Nephron (organoid): ENCODE data around the gene POLD1.

Experiments used
- H3K27ac Mint-ChIP-seq, 3 experiments: 2 replicates each; pipeline ENCODE4 v1.8.0; 2020; ENCODE audit warnings: mixed read lengths in 3 of 3, mild to moderate bottlenecking in 2 of 3, moderate library complexity in 1 of 3
- H3K27me3 Mint-ChIP-seq: 2 replicates; pipeline ENCODE4 v1.8.0; 2021; ENCODE audit warnings: low read depth, mild to moderate bottlenecking, moderate library complexity, mixed read lengths
- H3K36me3 Mint-ChIP-seq: 2 replicates; pipeline ENCODE4 v1.8.0; 2020; ENCODE audit warnings: low read depth, mixed read lengths
- H3K4me1 Mint-ChIP-seq: 2 replicates; pipeline ENCODE4 v1.8.0; 2020; ENCODE audit warnings: mixed read lengths
- H3K4me3 Mint-ChIP-seq, 3 experiments: 2 replicates each; pipeline ENCODE4 v1.8.0; 2020; ENCODE audit warnings: mild to moderate bottlenecking in 3 of 3, mixed read lengths in 3 of 3, moderate library complexity in 2 of 3
- H3K9me3 Mint-ChIP-seq: 2 replicates; pipeline ENCODE4 v1.8.0; 2020; ENCODE audit warnings: mixed read lengths
- CTCF ChIP-seq, 3 experiments: fragments of 200-600 bp; sonication (generic); IDR thresholded peaks; one replicate each; pipeline ENCODE4 v1.5.0; 2021; ENCODE audit warnings: antibody characterized with exemption in 3 of 3; ENCODE audit not compliant: unreplicated experiment in 3 of 3

Gene POLD1

GRCh38 chr19:50377517-50377916, 6.6 kb upstream of the POLD1 start:
- TF ChIP-seq CTCF (IDR thresholded peaks at IDR 0.05; ENCODE audit: unreplicated experiment in 3 of 3), result no peak
- peaks cover 26% of the 10 kb centered on the region for H3K36me3 Mint-ChIP-seq
- peak overlapping the region in 2 of 3 experiments; percentile 69 to 97 for H3K27ac Mint-ChIP-seq
- peak overlapping the region; percentile 83 to 95 (median 95) for H3K4me3 Mint-ChIP-seq
- H3K27me3 Mint-ChIP-seq, result no peaks in the 10 kb centered on the region
- H3K9me3 Mint-ChIP-seq, result no peaks in the 10 kb centered on the region
- peaks cover 12% of the 10 kb centered on the region for H3K4me1 Mint-ChIP-seq

- Mint-ChIP-seq H3K4me1 (peaks cover 15% of the 10 kb centered on the region), H3K9me3 (no peaks in the 10 kb centered on the region), H3K27ac (peak overlapping the region in 2 of 3 experiments; percentile 20 to 69), H3K27me3 (no peaks in the 10 kb centered on the region), H3K4me3 (peak overlapping the region; percentile 83 to 95 (median 95)), H3K36me3 (peaks cover 26% of the 10 kb centered on the region)
- no peak for TF ChIP-seq CTCF (IDR thresholded peaks at IDR 0.05; ENCODE audit: unreplicated experiment in 3 of 3)
These were observed 5.8 kb upstream of the POLD1 start for GRCh38 chr19:50378169-50378862.

GRCh38 chr19:50378863-50379236, 5.3 kb upstream of the POLD1 start:
- Mint-ChIP-seq H3K27ac (peak overlapping the region in 2 of 3 experiments; percentile 13 to 35), H3K9me3 (no peaks in the 10 kb centered on the region), H3K27me3 (no peaks in the 10 kb centered on the region), H3K4me3 (peak overlapping the region; percentile 0 to 30 (median 21)), H3K36me3 (peaks cover 26% of the 10 kb centered on the region), H3K4me1 (peaks cover 20% of the 10 kb centered on the region)
- TF ChIP-seq CTCF (IDR thresholded peaks at IDR 0.05; ENCODE audit: unreplicated experiment in 3 of 3), result no peak

GRCh38 chr19:50379602-50380001, 4.5 kb upstream of the POLD1 start:
- Mint-ChIP-seq H3K4me3 (peak overlapping the region in 2 of 3 experiments; percentile 25 to 30), H3K9me3 (no peaks in the 10 kb centered on the region), H3K27ac (peak overlapping the region in 2 of 3 experiments; percentile 25 to 59), H3K4me1 (peaks cover 21% of the 10 kb centered on the region), H3K36me3 (peaks cover 26% of the 10 kb centered on the region), H3K27me3 (no peaks in the 10 kb centered on the region)
- TF ChIP-seq CTCF (IDR thresholded peaks at IDR 0.05; ENCODE audit: unreplicated experiment in 3 of 3), result no peak

GRCh38 chr19:50380137-50380536, 4.0 kb upstream of the POLD1 start:
- TF ChIP-seq CTCF (IDR thresholded peaks at IDR 0.05; ENCODE audit: unreplicated experiment in 3 of 3), result no peak
- peaks cover 27% of the 10 kb centered on the region for H3K4me1 Mint-ChIP-seq
- no peaks in the 10 kb centered on the region for H3K9me3 Mint-ChIP-seq
- no peaks in the 10 kb centered on the region for H3K27me3 Mint-ChIP-seq
- H3K36me3 Mint-ChIP-seq, result peaks cover 26% of the 10 kb centered on the region
- H3K27ac Mint-ChIP-seq, result peak overlapping the region in 2 of 3 experiments; percentile 25 to 59
- H3K4me3 Mint-ChIP-seq, result peak overlapping the region in 2 of 3 experiments; percentile 25 to 33

GRCh38 chr19:50380751-50381151, 3.4 kb upstream of the POLD1 start:
- peak overlapping the region; percentile 54 to 59 (median 58) for H3K27ac Mint-ChIP-seq
- H3K4me1 Mint-ChIP-seq, result peaks cover 28% of the 10 kb centered on the region
- H3K36me3 Mint-ChIP-seq, result peaks cover 26% of the 10 kb centered on the region
- H3K4me3 Mint-ChIP-seq, result peak overlapping the region in 2 of 3 experiments; percentile 41 to 55
- no peaks in the 10 kb centered on the region for H3K9me3 Mint-ChIP-seq
- no peaks in the 10 kb centered on the region for H3K27me3 Mint-ChIP-seq
- no peak for TF ChIP-seq CTCF (IDR thresholded peaks at IDR 0.05; ENCODE audit: unreplicated experiment in 3 of 3)
